Measurements from ENCODE around the gene FSTL1.
"Not testable (repeated sequence)": the region's sequence is repeated elsewhere in the genome, so short reads cannot be mapped to it uniquely, and the experiment has no call there.

The FSTL1 gene

GRCh38 chr3:120410541-120410940 is 40.3 kb downstream of the FSTL1 start:
- no peak for DNase-seq

GRCh38 chr3:120410116-120410515 is 40.7 kb downstream of the FSTL1 start:
- DNase-seq, result no peak

GRCh38 chr3:120407508-120408287 is 43.1 kb downstream of the FSTL1 start:
- no peak for DNase-seq

- no peak for DNase-seq
These were observed 45.9 kb downstream of the FSTL1 start for GRCh38 chr3:120404876-120405275.

GRCh38 chr3:120402257-120402656 is 48.5 kb downstream of the FSTL1 start:
- no peak for DNase-seq

- no peak for DNase-seq
These were observed 51.4 kb downstream of the FSTL1 start for GRCh38 chr3:120399372-120399771.

- no peak for DNase-seq
These were observed 54.3 kb downstream of the FSTL1 start for GRCh38 chr3:120396469-120396868.

- no peak for DNase-seq
These were observed 56.4 kb downstream of the FSTL1 start for GRCh38 chr3:120394347-120394746.

- DNase-seq, result no peak
These were observed 57.0 kb downstream of the FSTL1 start for GRCh38 chr3:120393761-120394160.

GRCh38 chr3:120393243-120393642 is 57.5 kb downstream of the FSTL1 start:
- DNase-seq, result no peak

GRCh38 chr3:120382941-120383447 is 67.8 kb downstream of the FSTL1 start:
- DNase-seq, result no peak

GRCh38 chr3:120381503-120381902 is 69.3 kb downstream of the FSTL1 start:
- DNase-seq, result no peak

GRCh38 chr3:120377948-120378347 is 72.8 kb downstream of the FSTL1 start:
- not testable (repeated sequence) for DNase-seq

- DNase-seq, result no peak
These were observed 80.3 kb downstream of the FSTL1 start for GRCh38 chr3:120370463-120370862.

GRCh38 chr3:120369037-120369467 is 81.7 kb downstream of the FSTL1 start:
- DNase-seq, result no peak

- DNase-seq, result no peak
These were observed 82.6 kb downstream of the FSTL1 start for GRCh38 chr3:120368172-120368571.

GRCh38 chr3:120364821-120365220 is 86.0 kb downstream of the FSTL1 start:
- DNase-seq, result no peak

GRCh38 chr3:120364101-120364500 is 86.7 kb downstream of the FSTL1 start:
- no peak for DNase-seq

- no peak for DNase-seq
These were observed 93.0 kb downstream of the FSTL1 start for GRCh38 chr3:120357807-120358206.

- DNase-seq, result no peak
These were observed 95.3 kb downstream of the FSTL1 start for GRCh38 chr3:120355486-120355885.

GRCh38 chr3:120353463-120353862 is 97.3 kb downstream of the FSTL1 start:
- no peak for DNase-seq

GRCh38 chr3:120352017-120352416 is 98.8 kb downstream of the FSTL1 start:
- no peak for DNase-seq

- DNase-seq, result peak in 1 of 2 donors; percentile 24
These were observed 100.3 kb downstream of the FSTL1 start for GRCh38 chr3:120350401-120350941.

- peak in 1 of 2 donors; percentile 58 for DNase-seq
These were observed 101.0 kb downstream of the FSTL1 start for GRCh38 chr3:120349855-120350125.
